ENCODE data around the gene IGSF10.

Gene IGSF10

DNA sequence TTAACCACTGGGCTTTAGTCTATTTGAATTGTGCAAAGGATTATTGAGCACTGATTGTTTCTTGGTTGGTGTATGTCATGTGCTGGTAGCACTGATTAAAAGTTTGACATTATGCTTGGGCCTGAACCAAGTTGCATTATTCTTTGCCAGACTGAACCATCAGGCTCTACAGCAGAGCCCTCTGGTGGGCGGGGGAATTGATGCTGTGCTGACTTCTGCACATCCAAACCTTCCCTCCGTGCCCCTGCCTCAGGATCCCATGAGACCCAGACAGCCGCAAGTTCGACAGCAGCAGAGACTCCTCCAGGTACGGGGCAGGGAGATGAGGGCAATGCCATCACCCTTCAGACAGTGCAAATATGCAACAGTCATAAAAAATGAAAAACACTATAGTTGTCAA lies 47.9 kb downstream of the IGSF10 start:
- no peak for DNase-seq

Measured in NCI-H510A treated with DMSO at 0.1 percent for 48 hours (cell line).